ENCODE measurements around the gene DUSP7.
A peak's percentile ranks its signal among the peaks of the same experiment; 100 is the strongest.

The DUSP7 gene

GRCh38 chr3:52006017-52006819 lies 50.2 kb downstream of the DUSP7 start:
- DNase-seq (ENCODE audit: low read depth) = no peak

- DNase-seq (ENCODE audit: low read depth) = no peak
These were observed 50.8 kb downstream of the DUSP7 start for GRCh38 chr3:52005571-52005986.

- no peak for DNase-seq (ENCODE audit: low read depth)
These were observed 51.4 kb downstream of the DUSP7 start for GRCh38 chr3:52004906-52005395.

- no peak for DNase-seq (ENCODE audit: low read depth)
These were observed 52.1 kb downstream of the DUSP7 start for GRCh38 chr3:52004163-52004787.

- DNase-seq (ENCODE audit: low read depth) = no peak
These were observed 53.6 kb downstream of the DUSP7 start for GRCh38 chr3:52002748-52003147.

GRCh38 chr3:52001443-52001974 lies 54.9 kb downstream of the DUSP7 start:
- peak; percentile 78 for DNase-seq (ENCODE audit: low read depth)

GRCh38 chr3:51999846-52000245 lies 56.5 kb downstream of the DUSP7 start:
- DNase-seq (ENCODE audit: low read depth) = no peak
